Measurements from ENCODE around the gene SPEM1.

SPEM1 gene

DNA sequence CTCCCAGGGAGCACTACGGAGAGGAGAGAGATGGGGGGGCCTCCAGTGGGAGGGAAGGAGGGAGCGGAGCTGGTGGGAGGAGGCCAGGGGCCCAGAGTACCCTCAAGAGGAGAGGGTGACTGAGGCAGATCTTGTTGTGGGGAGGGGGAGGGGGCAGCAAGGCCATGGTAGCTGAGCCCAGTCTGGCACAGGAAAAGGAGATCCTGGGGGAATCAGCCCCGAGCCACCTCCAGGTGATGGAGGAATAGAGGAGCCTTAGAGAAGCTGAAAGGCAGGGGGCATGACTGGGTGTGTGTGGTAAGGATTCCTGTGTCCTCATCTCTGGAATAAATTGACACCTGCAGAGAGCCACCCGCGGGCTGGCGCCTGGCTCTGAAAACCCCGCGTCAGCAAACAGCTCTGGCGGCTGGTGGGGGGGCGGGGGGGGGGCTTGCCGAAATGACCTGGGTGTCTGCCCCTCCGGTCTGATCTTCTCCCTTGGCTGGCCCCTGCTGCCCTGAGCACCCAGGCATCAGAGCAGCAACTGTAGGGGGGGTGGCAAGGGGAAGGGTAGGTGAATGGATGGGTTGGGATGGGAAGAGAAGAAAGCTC, 13.8 kb upstream of the SPEM1 start:
- Mint-ChIP-seq H3K27me3 (ENCODE audit: low read depth) (peaks cover 27% of the 10 kb centered on the region), H3K4me3 (peak overlapping the region; percentile 68), H3K9me3 (no peaks in the 10 kb centered on the region), H3K4me1 (ENCODE audit: low read depth) (peaks cover 10% of the 10 kb centered on the region), H3K36me3 (ENCODE audit: low read depth) (peaks cover 4% of the 10 kb centered on the region), H3K27ac (peak overlapping the region; percentile 49)
- DNase-seq (ENCODE audit: low spot score) = no peak

DNA sequence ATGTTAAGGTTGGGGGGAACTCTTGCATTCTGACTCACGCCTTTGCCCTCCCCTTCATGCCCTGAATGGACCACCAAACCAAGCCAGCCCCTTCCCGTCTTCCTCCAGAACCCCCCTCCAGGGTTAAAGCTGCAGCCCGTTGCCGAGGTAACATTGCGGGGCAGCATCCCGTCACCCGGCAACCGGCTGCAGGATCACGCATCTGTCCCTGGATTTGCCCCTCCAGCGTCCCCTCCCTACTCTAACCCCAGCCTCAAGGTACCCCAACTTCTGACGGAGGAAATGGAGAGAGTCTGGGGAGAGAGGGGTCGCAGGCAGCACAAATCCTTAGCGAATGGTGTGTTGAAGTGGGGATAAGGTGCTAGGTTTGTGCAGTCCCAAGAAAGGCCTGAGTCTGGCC, 13.0 kb upstream of the SPEM1 start:
- no peaks in the 10 kb centered on the region for H3K9me3 Mint-ChIP-seq
- no peak overlapping the region for H3K4me3 Mint-ChIP-seq
- H3K27ac Mint-ChIP-seq = no peak overlapping the region
- H3K4me1 Mint-ChIP-seq (ENCODE audit: low read depth) = peaks cover 10% of the 10 kb centered on the region
- no peak for DNase-seq (ENCODE audit: low spot score)
- peaks cover 27% of the 10 kb centered on the region for H3K27me3 Mint-ChIP-seq (ENCODE audit: low read depth)
- H3K36me3 Mint-ChIP-seq (ENCODE audit: low read depth) = no peaks in the 10 kb centered on the region

DNA sequence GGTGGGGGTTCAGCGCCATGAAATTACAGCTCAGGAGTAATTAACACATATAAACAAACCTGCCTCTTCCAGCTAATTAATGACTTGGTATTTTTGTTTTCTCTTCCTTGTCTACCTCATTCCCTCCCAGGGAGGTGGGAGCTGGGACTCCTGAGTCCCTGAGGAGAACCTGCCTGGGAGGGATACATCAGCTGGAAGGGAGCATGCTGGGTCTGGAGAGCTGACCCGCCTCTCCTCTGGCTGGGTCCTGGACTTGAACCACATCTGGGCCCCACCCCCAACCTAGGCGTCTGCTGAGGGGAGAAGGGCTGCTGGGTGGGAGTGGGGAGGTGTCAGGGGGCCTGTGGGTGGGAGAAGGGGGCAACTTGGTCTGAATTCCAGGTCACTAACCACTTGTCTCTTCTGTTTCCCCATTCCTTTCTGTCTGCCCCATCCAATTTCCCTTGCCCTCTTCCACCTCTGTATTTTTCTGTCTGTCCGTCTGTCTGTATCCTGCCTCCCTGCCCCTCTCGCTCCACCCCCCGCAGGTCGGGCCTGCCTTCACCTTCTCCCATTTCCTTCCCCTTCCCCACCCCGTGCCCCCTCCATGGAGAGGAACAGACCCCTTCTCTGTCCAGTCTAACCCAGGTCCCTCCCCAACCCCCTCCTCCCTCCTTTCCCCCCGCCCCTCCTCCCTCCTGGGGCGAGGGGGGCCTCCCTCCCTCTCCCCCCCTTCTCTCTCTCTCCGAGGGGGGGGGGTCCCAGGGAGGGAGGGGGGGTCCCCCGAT, 12.5 kb upstream of the SPEM1 start, which contains the start of gene NLGN2:
Gene NLGN2 (plus strand): TSS at position 361 of the 767 bp plus-strand sequence. CDS start 411 bp downstream, outside the sequence.
- no peaks in the 10 kb centered on the region for H3K9me3 Mint-ChIP-seq
- no peak for DNase-seq (ENCODE audit: low spot score)
- peaks cover 10% of the 10 kb centered on the region for H3K4me1 Mint-ChIP-seq (ENCODE audit: low read depth)
- no peak within 1 kb of the TSS for H3K27ac Mint-ChIP-seq
- H3K27me3 Mint-ChIP-seq (ENCODE audit: low read depth) = peaks cover 27% of the 10 kb centered on the region
- H3K36me3 Mint-ChIP-seq (ENCODE audit: low read depth) = no peaks in the 10 kb centered on the region
- H3K4me3 Mint-ChIP-seq = no peak within 1 kb of the TSS

DNA sequence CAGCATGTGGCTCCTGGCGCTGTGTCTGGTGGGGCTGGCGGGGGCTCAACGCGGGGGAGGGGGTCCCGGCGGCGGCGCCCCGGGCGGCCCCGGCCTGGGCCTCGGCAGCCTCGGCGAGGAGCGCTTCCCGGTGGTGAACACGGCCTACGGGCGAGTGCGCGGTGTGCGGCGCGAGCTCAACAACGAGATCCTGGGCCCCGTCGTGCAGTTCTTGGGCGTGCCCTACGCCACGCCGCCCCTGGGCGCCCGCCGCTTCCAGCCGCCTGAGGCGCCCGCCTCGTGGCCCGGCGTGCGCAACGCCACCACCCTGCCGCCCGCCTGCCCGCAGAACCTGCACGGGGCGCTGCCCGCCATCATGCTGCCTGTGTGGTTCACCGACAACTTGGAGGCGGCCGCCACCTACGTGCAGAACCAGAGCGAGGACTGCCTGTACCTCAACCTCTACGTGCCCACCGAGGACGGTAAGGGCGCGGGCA, 11.8 kb upstream of the SPEM1 start:
- H3K27me3 Mint-ChIP-seq (ENCODE audit: low read depth) = peaks cover 27% of the 10 kb centered on the region
- H3K27ac Mint-ChIP-seq = no peak overlapping the region
- DNase-seq (ENCODE audit: low spot score) = no peak

DNA sequence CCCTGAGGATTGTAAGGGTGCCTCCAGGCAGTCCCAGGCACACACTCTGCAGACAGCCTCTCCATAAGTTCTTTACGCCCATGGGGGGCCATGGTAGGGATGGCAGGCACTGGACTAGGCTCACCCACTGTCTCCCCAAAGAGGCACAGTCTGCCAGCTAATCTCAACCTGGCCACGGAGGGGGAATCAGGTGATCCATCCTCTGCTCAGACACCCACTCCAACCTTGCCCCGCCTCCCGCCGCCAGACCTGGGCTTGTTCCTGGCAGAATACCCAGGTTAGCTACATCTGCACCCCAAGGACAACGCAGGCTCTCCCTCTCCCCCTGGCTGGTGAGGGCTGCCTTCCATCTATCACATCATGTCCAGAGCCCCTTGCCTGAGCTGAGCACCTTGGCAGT, 11.3 kb upstream of the SPEM1 start:
- H3K4me1 Mint-ChIP-seq (ENCODE audit: low read depth) = peaks cover 4% of the 10 kb centered on the region
- no peaks in the 10 kb centered on the region for H3K9me3 Mint-ChIP-seq
- no peak overlapping the region for H3K27ac Mint-ChIP-seq
- DNase-seq (ENCODE audit: low spot score) = no peak
- no peak overlapping the region for H3K4me3 Mint-ChIP-seq
- no peaks in the 10 kb centered on the region for H3K36me3 Mint-ChIP-seq (ENCODE audit: low read depth)
- H3K27me3 Mint-ChIP-seq (ENCODE audit: low read depth) = peaks cover 27% of the 10 kb centered on the region

More for the DNA sequence above, 11.8 kb upstream of the SPEM1 start:
- Mint-ChIP-seq H3K4me1 (ENCODE audit: low read depth) (peaks cover 5% of the 10 kb centered on the region), H3K9me3 (no peaks in the 10 kb centered on the region), H3K36me3 (ENCODE audit: low read depth) (no peaks in the 10 kb centered on the region), H3K4me3 (no peak overlapping the region)

DNA sequence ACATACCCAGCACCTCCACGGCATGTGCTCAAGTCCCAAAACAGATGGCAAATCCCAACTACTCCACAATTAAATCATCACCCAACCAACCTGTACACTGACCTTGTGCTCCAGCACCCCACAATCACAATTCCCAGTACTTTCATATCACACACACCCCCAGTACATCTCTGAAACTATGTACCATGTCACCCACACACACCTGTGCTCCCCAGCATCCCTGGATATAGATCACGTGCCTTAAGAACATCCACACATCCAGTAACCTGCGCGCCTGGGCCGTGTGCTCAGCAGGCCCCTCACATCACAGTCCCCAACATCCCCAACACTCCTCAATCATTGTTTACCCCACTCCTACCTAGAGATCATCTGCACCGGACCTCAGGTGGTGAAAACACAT, 10.4 kb upstream of the SPEM1 start:
- no peaks in the 10 kb centered on the region for H3K36me3 Mint-ChIP-seq (ENCODE audit: low read depth)
- H3K4me1 Mint-ChIP-seq (ENCODE audit: low read depth) = peaks cover 4% of the 10 kb centered on the region
- no peaks in the 10 kb centered on the region for H3K9me3 Mint-ChIP-seq
- no peak overlapping the region for H3K27ac Mint-ChIP-seq
- no peak overlapping the region for H3K4me3 Mint-ChIP-seq
- no peak for DNase-seq (ENCODE audit: low spot score)
- H3K27me3 Mint-ChIP-seq (ENCODE audit: low read depth) = peaks cover 25% of the 10 kb centered on the region

DNA sequence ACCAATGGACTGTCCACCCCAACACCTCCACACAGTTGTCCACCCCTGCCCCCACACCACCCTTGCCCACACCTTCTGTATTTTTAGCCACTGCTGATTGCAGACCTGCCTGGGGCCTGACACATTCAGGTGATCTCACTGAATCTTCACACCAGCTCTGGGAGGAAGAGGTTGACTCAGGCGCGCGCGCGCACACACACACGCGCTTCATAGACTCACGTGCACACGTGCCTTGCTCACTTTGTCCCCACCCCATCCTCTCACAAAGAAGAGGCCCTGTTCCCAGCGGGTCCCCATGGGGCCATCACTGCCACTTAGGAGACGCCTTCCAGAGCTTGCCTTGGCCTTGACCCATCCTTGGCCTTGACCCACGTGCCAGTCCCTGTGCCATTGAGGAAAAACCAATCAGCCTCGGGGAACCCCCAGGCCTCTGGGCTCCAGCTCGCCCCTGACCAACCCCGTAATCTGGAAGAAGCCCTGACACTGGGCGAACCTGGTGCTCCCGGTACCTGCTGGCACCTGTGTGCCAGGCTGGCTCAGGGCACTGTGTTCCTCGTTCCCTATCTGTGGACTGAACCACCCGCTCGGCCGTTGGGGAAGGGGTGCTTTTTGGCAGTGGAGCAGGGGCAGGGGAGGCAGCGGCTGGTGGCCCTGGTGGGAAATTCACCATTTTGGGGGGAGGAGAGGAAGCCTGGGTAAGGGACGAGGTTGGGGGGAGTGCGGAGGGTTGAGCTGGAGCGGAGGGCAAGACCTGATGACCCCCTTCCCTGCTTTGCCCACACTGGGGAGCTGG, 9.3 kb upstream of the SPEM1 start:
- H3K27ac Mint-ChIP-seq = no peak overlapping the region
- no peaks in the 10 kb centered on the region for H3K36me3 Mint-ChIP-seq (ENCODE audit: low read depth)
- DNase-seq (ENCODE audit: low spot score) = no peak

DNA sequence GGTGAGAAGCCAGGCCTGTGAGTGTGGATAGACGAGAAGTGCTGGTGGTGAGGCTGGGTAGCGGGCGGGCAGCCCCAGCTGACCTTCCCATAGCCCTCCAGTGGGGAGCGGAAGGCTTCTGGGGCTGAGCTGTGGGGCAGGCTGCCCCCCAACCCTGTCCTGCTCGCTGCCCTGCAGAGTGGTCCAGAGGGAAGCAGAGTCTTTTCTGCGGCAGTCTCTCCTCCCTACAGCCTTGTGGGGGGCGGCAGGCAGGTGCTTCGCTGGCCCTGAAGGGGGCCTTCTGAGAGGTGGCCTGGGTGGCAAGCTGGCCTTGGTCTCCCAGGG, 8.7 kb upstream of the SPEM1 start:
- H3K36me3 Mint-ChIP-seq (ENCODE audit: low read depth) = no peaks in the 10 kb centered on the region
- no peaks in the 10 kb centered on the region for H3K9me3 Mint-ChIP-seq
- no peaks in the 10 kb centered on the region for H3K4me1 Mint-ChIP-seq (ENCODE audit: low read depth)
- no peak for DNase-seq (ENCODE audit: low spot score)
- peaks cover 16% of the 10 kb centered on the region for H3K27me3 Mint-ChIP-seq (ENCODE audit: low read depth)
- no peak overlapping the region for H3K4me3 Mint-ChIP-seq
- no peak overlapping the region for H3K27ac Mint-ChIP-seq

More for the DNA sequence above, 9.3 kb upstream of the SPEM1 start:
- no peaks in the 10 kb centered on the region for H3K9me3 Mint-ChIP-seq
- H3K4me1 Mint-ChIP-seq (ENCODE audit: low read depth) = peaks cover 2% of the 10 kb centered on the region
- peaks cover 21% of the 10 kb centered on the region for H3K27me3 Mint-ChIP-seq (ENCODE audit: low read depth)
- no peak overlapping the region for H3K4me3 Mint-ChIP-seq

DNA sequence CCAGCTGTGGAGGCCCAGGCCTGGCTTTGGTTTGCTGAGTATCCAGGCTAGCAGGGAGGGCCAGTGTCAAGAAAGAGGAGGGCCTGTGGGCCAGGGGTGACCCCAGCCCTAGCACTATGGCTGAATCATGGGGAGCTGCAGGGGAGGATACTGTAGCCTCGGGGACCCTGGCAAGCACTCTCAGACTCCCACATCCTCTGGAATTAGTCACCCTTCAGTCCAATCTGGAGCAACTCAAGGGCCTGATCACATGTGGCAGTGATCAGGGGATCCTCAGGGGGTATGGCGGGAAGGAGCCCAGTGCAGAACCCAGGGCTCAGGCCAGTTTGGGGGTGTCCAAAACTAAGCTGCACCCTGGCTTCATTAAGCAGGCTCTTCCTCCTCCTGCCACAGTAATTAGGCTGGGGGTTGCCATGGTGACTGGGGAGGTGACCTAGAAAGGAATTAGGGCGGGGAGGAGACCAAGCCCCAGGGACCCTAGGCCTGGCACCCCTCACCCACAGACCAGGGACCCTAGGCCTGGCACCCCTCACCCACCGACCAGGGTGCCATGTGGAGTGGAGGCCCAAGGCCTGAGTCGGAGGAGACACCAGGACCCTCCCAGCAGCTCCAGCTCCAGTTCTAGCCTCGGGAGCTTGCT, 6.7 kb upstream of the SPEM1 start:
- Mint-ChIP-seq H3K4me3 (no peak overlapping the region), H3K9me3 (no peaks in the 10 kb centered on the region), H3K27ac (no peak overlapping the region), H3K4me1 (ENCODE audit: low read depth) (no peaks in the 10 kb centered on the region), H3K36me3 (ENCODE audit: low read depth) (no peaks in the 10 kb centered on the region), H3K27me3 (ENCODE audit: low read depth) (peaks cover 7% of the 10 kb centered on the region)
- no peak for DNase-seq (ENCODE audit: low spot score)

DNA sequence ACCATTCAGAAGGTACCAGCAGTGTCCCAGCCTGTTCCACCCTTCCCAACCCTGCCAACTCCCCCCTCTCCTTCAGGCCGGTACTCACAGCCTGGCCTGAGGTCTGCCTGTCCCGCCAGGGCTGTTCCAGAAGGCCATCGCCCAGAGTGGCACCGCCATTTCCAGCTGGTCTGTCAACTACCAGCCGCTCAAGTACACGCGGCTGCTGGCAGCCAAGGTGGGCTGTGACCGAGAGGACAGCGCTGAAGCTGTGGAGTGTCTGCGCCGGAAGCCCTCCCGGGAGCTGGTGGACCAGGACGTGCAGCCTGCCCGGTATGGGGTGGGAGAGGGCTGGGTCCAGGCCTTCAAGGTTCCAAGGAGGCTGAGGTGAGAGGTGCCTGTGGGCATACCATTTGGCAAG, 5.3 kb upstream of the SPEM1 start:
- Mint-ChIP-seq H3K4me1 (ENCODE audit: low read depth) (no peaks in the 10 kb centered on the region), H3K9me3 (no peaks in the 10 kb centered on the region), H3K27ac (no peak overlapping the region), H3K27me3 (ENCODE audit: low read depth) (no peaks in the 10 kb centered on the region), H3K36me3 (ENCODE audit: low read depth) (no peaks in the 10 kb centered on the region), H3K4me3 (no peak overlapping the region)
- no peak for DNase-seq (ENCODE audit: low spot score)

DNA sequence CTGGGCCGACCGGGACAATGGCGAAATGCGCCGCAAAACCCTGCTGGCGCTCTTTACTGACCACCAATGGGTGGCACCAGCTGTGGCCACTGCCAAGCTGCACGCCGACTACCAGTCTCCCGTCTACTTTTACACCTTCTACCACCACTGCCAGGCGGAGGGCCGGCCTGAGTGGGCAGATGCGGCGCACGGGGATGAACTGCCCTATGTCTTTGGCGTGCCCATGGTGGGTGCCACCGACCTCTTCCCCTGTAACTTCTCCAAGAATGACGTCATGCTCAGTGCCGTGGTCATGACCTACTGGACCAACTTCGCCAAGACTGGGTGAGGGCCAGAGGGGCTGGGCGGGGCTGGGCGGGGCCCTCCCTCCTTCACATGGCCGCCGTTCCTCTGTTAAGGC, 4.3 kb upstream of the SPEM1 start:
- H3K36me3 Mint-ChIP-seq (ENCODE audit: low read depth) = no peaks in the 10 kb centered on the region
- H3K27me3 Mint-ChIP-seq (ENCODE audit: low read depth) = no peaks in the 10 kb centered on the region
- no peak overlapping the region for H3K4me3 Mint-ChIP-seq
- no peak overlapping the region for H3K27ac Mint-ChIP-seq
- no peaks in the 10 kb centered on the region for H3K9me3 Mint-ChIP-seq
- H3K4me1 Mint-ChIP-seq (ENCODE audit: low read depth) = no peaks in the 10 kb centered on the region
- DNase-seq (ENCODE audit: low spot score) = no peak

DNA sequence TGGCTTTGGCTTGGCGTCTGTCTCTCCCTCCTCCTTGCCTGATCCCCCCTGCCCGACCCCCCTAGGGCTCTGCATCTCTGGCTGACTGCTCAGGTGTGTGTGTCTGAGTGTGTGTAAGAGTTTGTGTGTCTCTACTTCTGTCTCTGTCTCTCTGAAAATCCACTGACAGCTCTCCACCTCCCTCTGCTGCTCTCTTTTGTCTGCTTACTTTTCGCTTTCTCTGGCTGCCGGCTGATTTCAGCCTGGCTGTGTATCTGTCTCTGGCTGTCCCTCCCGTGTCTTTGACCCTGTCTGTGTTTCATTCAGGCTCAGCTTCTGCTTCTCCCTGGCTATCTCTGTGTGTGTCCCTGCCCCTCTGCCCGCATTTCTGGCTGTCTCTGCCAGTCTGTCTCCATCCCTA, 3.8 kb upstream of the SPEM1 start:
- Mint-ChIP-seq H3K27ac (no peak overlapping the region), H3K4me3 (no peak overlapping the region), H3K4me1 (ENCODE audit: low read depth) (no peaks in the 10 kb centered on the region), H3K27me3 (ENCODE audit: low read depth) (no peaks in the 10 kb centered on the region), H3K9me3 (no peaks in the 10 kb centered on the region), H3K36me3 (ENCODE audit: low read depth) (no peaks in the 10 kb centered on the region)
- no peak for DNase-seq (ENCODE audit: low spot score)

DNA sequence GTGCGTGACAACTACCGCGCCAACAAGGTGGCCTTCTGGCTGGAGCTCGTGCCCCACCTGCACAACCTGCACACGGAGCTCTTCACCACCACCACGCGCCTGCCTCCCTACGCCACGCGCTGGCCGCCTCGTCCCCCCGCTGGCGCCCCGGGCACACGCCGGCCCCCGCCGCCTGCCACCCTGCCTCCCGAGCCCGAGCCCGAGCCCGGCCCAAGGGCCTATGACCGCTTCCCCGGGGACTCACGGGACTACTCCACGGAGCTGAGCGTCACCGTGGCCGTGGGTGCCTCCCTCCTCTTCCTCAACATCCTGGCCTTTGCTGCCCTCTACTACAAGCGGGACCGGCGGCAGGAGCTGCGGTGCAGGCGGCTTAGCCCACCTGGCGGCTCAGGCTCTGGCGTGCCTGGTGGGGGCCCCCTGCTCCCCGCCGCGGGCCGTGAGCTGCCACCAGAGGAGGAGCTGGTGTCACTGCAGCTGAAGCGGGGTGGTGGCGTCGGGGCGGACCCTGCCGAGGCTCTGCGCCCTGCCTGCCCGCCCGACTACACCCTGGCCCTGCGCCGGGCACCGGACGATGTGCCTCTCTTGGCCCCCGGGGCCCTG, 3.0 kb upstream of the SPEM1 start:
- no peak overlapping the region for H3K27ac Mint-ChIP-seq
- H3K27me3 Mint-ChIP-seq (ENCODE audit: low read depth) = no peaks in the 10 kb centered on the region
- no peaks in the 10 kb centered on the region for H3K4me1 Mint-ChIP-seq (ENCODE audit: low read depth)
- no peaks in the 10 kb centered on the region for H3K36me3 Mint-ChIP-seq (ENCODE audit: low read depth)
- no peak for DNase-seq (ENCODE audit: low spot score)
- no peaks in the 10 kb centered on the region for H3K9me3 Mint-ChIP-seq
- H3K4me3 Mint-ChIP-seq = no peak overlapping the region
